ENCODE measurements around the gene LNPEP. TPM values are rescaled to one million over a fixed set of nuclear protein-coding genes. Genes with fewer than 3 reads are reported as not detected.

The LNPEP gene
- total RNA-seq, 1 experiment from 2014 or later: 6.4 TPM

- TF ChIP-seq ATF3 (CRISPR knock-in tag; conservative IDR thresholded peaks at IDR 0.05): no peak
- TF ChIP-seq OVOL2 (CRISPR knock-in tag; IDR thresholded peaks at IDR 0.05; ENCODE audit: borderline replicate concordance): no peak
- TF ChIP-seq ARID4B (CRISPR knock-in tag; IDR thresholded peaks at IDR 0.05; ENCODE audit: borderline replicate concordance): no peak
- TF ChIP-seq ZNF121 (CRISPR knock-in tag; IDR thresholded peaks at IDR 0.05): no peak
- TF ChIP-seq RELA (CRISPR knock-in tag; IDR thresholded peaks at IDR 0.05; ENCODE audit: borderline replicate concordance): no peak
- no peak for TF ChIP-seq NFATC4 (CRISPR knock-in tag; IDR thresholded peaks at IDR 0.05)
- no peak for TF ChIP-seq EMX1 (CRISPR knock-in tag; IDR thresholded peaks at IDR 0.05)
- TF ChIP-seq STAT6 (CRISPR knock-in tag; conservative IDR thresholded peaks at IDR 0.05; ENCODE audit: low read depth): no peak
- TF ChIP-seq USF2 (CRISPR knock-in tag; IDR thresholded peaks at IDR 0.05): no peak
Measured at GRCh38 chr5:96973532-96974401, 37.9 kb downstream of the LNPEP start (continued).

- Mint-ChIP-seq H3K27ac (no peak overlapping the region), H3K36me3 (no peaks in the 10 kb centered on the region), H3K4me1 (peaks cover 13% of the 10 kb centered on the region), H3K4me3 (no peak overlapping the region), H3K27me3 (ENCODE audit: low read depth) (no peaks in the 10 kb centered on the region), H3K9me3 (no peaks in the 10 kb centered on the region)
- POLR2A ChIA-PET: no interaction called here
- no peak for ATAC-seq
- CTCF ChIA-PET: interaction anchor here (1.8 kb wide), 1 partner anchor 107 kb away, joined by 4 read pairs; no protein-coding TSS in a partner anchor
- DNase-seq (ENCODE audit: low spot score): no peak
- no peak for TF ChIP-seq CREM (CRISPR knock-in tag; IDR thresholded peaks at IDR 0.05)
- TF ChIP-seq ETV6 (CRISPR knock-in tag; IDR thresholded peaks at IDR 0.05): no peak
- TF ChIP-seq USF1 (CRISPR knock-in tag; IDR thresholded peaks at IDR 0.05): no peak
- no peak for TF ChIP-seq PRRX2 (CRISPR knock-in tag; IDR thresholded peaks at IDR 0.05)
- TF ChIP-seq SMAD3 (CRISPR knock-in tag; IDR thresholded peaks at IDR 0.05; ENCODE audit: borderline replicate concordance): no peak
- no peak for TF ChIP-seq ZNF671 (CRISPR knock-in tag; IDR thresholded peaks at IDR 0.05)
- no peak for TF ChIP-seq E2F5 (CRISPR knock-in tag; IDR thresholded peaks at IDR 0.05)
- no peak for TF ChIP-seq AFF4 (CRISPR knock-in tag; IDR thresholded peaks at IDR 0.05; ENCODE audit: borderline replicate concordance)
- no peak for TF ChIP-seq IRF1 (CRISPR knock-in tag; IDR thresholded peaks at IDR 0.05)
- TF ChIP-seq ZNF263 (CRISPR knock-in tag; IDR thresholded peaks at IDR 0.05; ENCODE audit: low read depth): no peak
- no peak for TF ChIP-seq FOXP1 (CRISPR knock-in tag; IDR thresholded peaks at IDR 0.05; ENCODE audit: borderline replicate concordance)
- TF ChIP-seq IRF2 (CRISPR knock-in tag; IDR thresholded peaks at IDR 0.05; ENCODE audit: borderline replicate concordance, low read depth): no peak
Measured at GRCh38 chr5:96975656-96976055, 39.8 kb downstream of the LNPEP start.

Data from WTC11 (cell line).